ENCODE measurements around the gene MNAT1.
A peak's percentile ranks its signal among the peaks of the same experiment; 100 is the strongest.

Gene MNAT1

DNA sequence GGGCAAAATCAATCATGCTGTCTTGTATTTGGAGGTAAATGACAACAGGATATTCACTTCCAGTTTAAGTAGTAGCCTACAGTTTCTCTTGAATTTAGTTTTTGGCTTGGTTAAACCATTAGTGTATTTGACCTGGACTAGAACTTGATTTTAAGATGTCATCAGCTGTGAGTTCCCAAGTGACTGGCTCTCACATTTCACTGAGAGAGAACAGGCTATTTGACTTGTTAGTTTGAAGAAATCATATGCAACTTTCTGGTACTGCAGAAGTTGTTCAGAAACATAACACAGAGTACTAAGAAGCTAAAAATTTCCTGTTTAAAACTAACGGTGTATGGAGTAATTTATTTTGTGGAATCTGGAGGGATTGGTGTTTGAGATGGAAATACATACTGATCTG is 22.3 kb downstream of the MNAT1 start:
- Histone ChIP-seq H3K79me2 (ENCODE audit: insufficient read depth, low read length) (peaks cover 60% of the 10 kb centered on the region), H4K20me1 (ENCODE audit: insufficient read depth, low read length) (peaks cover 44% of the 10 kb centered on the region), H3K27me3 (ENCODE audit: insufficient read depth, low read length, poor library complexity) (no peaks in the 10 kb centered on the region), H3K9ac (ENCODE audit: low read depth, low read length) (no peak overlapping the region), H3K27ac (ENCODE audit: low read length) (no peak overlapping the region), H2AFZ (ENCODE audit: low read depth, low read length) (no peak overlapping the region), H3K4me2 (ENCODE audit: insufficient read depth, low read length) (no peak overlapping the region), H3K9me3 (ENCODE audit: insufficient read depth, low read length, severe bottlenecking) (no peaks in the 10 kb centered on the region), H3K36me3 (ENCODE audit: insufficient read depth, low read length) (no peaks in the 10 kb centered on the region), H3K4me1 (ENCODE audit: insufficient read depth, low read length) (peaks cover 50% of the 10 kb centered on the region), H3K4me3 (ENCODE audit: low read depth in 1 of 2, low read length in 2 of 2) (no peak overlapping the region)
- ATAC-seq (ENCODE audit: insufficient read depth, low read depth) (no peak), DNase-seq (no peak)
- TF ChIP-seq, protein P1, sequence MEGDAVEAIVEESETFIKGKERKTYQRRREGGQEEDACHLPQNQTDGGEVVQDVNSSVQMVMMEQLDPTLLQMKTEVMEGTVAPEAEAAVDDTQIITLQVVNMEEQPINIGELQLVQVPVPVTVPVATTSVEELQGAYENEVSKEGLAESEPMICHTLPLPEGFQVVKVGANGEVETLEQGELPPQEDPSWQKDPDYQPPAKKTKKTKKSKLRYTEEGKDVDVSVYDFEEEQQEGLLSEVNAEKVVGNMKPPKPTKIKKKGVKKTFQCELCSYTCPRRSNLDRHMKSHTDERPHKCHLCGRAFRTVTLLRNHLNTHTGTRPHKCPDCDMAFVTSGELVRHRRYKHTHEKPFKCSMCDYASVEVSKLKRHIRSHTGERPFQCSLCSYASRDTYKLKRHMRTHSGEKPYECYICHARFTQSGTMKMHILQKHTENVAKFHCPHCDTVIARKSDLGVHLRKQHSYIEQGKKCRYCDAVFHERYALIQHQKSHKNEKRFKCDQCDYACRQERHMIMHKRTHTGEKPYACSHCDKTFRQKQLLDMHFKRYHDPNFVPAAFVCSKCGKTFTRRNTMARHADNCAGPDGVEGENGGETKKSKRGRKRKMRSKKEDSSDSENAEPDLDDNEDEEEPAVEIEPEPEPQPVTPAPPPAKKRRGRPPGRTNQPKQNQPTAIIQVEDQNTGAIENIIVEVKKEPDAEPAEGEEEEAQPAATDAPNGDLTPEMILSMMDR (IDR thresholded peaks at IDR 0.05; ENCODE audit: borderline replicate concordance, extremely low read depth, low read length, poor library complexity, severe bottlenecking): no peak
- TF ChIP-seq EZH2 (IDR thresholded peaks at IDR 0.05; ENCODE audit: borderline replicate concordance, low read depth, low read length, severe bottlenecking): no peak

DNA sequence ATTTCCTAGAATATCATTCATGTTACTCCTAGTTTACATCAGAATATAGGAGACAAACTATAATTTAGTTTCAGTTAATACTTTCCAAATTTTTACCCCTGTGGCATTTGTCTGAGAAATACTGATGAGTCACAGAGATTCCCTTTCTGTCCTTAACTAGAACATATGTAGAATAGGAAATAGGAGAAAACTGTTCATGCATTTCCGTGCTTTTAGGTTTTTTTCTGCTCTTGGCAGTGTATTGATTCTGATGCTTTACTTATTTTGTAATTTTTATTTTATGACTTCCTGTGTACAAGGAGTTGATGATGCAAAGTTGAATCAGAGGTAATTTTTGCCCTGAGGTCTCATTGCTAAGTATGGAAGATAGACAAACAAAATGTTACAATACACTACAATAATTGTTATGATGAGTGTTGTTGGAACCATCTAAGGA is 23.0 kb downstream of the MNAT1 start:
- Histone ChIP-seq H3K27ac (ENCODE audit: low read length) (no peak overlapping the region), H2AFZ (ENCODE audit: low read depth, low read length) (no peak overlapping the region), H3K79me2 (ENCODE audit: insufficient read depth, low read length) (peaks cover 61% of the 10 kb centered on the region), H3K9ac (ENCODE audit: low read depth, low read length) (no peak overlapping the region), H3K4me3 (ENCODE audit: low read depth in 1 of 2, low read length in 2 of 2) (no peak overlapping the region), H3K27me3 (ENCODE audit: insufficient read depth, low read length, poor library complexity) (no peaks in the 10 kb centered on the region), H3K36me3 (ENCODE audit: insufficient read depth, low read length) (no peaks in the 10 kb centered on the region), H4K20me1 (ENCODE audit: insufficient read depth, low read length) (peaks cover 43% of the 10 kb centered on the region), H3K4me1 (ENCODE audit: insufficient read depth, low read length) (peaks cover 43% of the 10 kb centered on the region), H3K9me3 (ENCODE audit: insufficient read depth, low read length, severe bottlenecking) (no peaks in the 10 kb centered on the region), H3K4me2 (ENCODE audit: insufficient read depth, low read length) (no peak overlapping the region)
- TF ChIP-seq EZH2 (IDR thresholded peaks at IDR 0.05; ENCODE audit: borderline replicate concordance, low read depth, low read length, severe bottlenecking): no peak
- TF ChIP-seq, protein P1 (IDR thresholded peaks at IDR 0.05; ENCODE audit: borderline replicate concordance, extremely low read depth, low read length, poor library complexity, severe bottlenecking): no peak
- DNase-seq: no peak
- ATAC-seq (ENCODE audit: insufficient read depth, low read depth): no peak

DNA sequence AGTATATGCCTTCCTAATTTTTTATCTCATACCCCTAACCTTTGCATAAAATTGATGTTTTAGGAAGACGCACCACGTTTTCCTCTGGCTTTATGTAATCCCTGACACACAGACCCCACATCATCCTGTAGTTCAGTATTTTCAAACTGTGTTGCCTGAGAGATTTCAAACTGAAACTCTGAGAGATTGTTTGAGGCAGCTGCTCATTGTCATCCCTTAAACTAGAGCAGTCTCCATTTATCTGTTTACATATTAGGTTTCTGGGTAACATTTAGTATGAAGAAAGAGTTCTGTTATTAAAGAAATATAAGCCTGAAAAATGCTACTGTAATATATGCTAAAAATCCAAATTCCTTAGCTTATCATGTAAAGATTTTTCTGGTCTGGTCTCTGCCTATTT is 24.3 kb downstream of the MNAT1 start:
- H3K36me3 ChIP-seq (ENCODE audit: insufficient read depth, low read length): no peaks in the 10 kb centered on the region
- TF ChIP-seq, protein P1 (IDR thresholded peaks at IDR 0.05; ENCODE audit: borderline replicate concordance, extremely low read depth, low read length, poor library complexity, severe bottlenecking): no peak
- TF ChIP-seq EZH2 (IDR thresholded peaks at IDR 0.05; ENCODE audit: borderline replicate concordance, low read depth, low read length, severe bottlenecking): no peak
- H4K20me1 ChIP-seq (ENCODE audit: insufficient read depth, low read length): peaks cover 38% of the 10 kb centered on the region; the same call in 1 of the 2 replicates
- no peak for DNase-seq
- no peak overlapping the region for H3K4me2 ChIP-seq (ENCODE audit: insufficient read depth, low read length)
- no peak overlapping the region for H3K4me3 ChIP-seq (ENCODE audit: low read depth in 1 of 2, low read length in 2 of 2)
- no peak overlapping the region for H2AFZ ChIP-seq (ENCODE audit: low read depth, low read length)
- H3K79me2 ChIP-seq (ENCODE audit: insufficient read depth, low read length): peaks cover 67% of the 10 kb centered on the region
- no peaks in the 10 kb centered on the region for H3K27me3 ChIP-seq (ENCODE audit: insufficient read depth, low read length, poor library complexity)
- no peak overlapping the region for H3K9ac ChIP-seq (ENCODE audit: low read depth, low read length)
- no peaks in the 10 kb centered on the region for H3K9me3 ChIP-seq (ENCODE audit: insufficient read depth, low read length, severe bottlenecking)
- peaks cover 30% of the 10 kb centered on the region for H3K4me1 ChIP-seq (ENCODE audit: insufficient read depth, low read length)
- no peak overlapping the region for H3K27ac ChIP-seq (ENCODE audit: low read length)
- peak; percentile 24; the same call in 1 of the 3 replicates for ATAC-seq (ENCODE audit: insufficient read depth, low read depth)

DNA sequence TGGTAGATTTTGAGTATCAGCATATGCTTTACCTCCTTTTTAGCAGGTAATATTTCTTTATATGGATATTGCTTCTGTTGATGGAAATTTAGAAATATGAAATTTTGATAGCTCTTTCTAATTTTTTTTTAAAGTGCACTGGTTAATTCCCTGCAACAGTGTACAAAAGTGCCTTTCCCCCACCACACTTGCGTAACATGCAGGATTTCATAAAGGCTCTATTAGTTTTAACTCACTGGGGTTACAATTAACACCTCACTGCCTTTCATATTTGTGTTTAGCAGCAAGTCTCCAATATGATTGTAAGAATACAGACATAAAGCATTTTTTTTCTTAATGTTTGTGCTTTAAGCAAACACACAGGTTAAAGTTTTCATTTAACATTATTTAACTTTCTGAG is 25.6 kb downstream of the MNAT1 start:
- peaks cover 44% of the 10 kb centered on the region for H4K20me1 ChIP-seq (ENCODE audit: insufficient read depth, low read length)
- H3K4me3 ChIP-seq (ENCODE audit: low read depth in 1 of 2, low read length in 2 of 2): no peak overlapping the region
- H3K9me3 ChIP-seq (ENCODE audit: insufficient read depth, low read length, severe bottlenecking): no peaks in the 10 kb centered on the region
- no peak overlapping the region for H2AFZ ChIP-seq (ENCODE audit: low read depth, low read length)
- TF ChIP-seq, protein P1 (IDR thresholded peaks at IDR 0.05; ENCODE audit: borderline replicate concordance, extremely low read depth, low read length, poor library complexity, severe bottlenecking): no peak
- TF ChIP-seq EZH2 (IDR thresholded peaks at IDR 0.05; ENCODE audit: borderline replicate concordance, low read depth, low read length, severe bottlenecking): no peak
- no peaks in the 10 kb centered on the region for H3K27me3 ChIP-seq (ENCODE audit: insufficient read depth, low read length, poor library complexity)
- H3K27ac ChIP-seq (ENCODE audit: low read length): no peak overlapping the region
- H3K9ac ChIP-seq (ENCODE audit: low read depth, low read length): no peak overlapping the region
- H3K4me2 ChIP-seq (ENCODE audit: insufficient read depth, low read length): no peak overlapping the region
- no peak for ATAC-seq (ENCODE audit: insufficient read depth, low read depth)
- no peak for DNase-seq
- H3K79me2 ChIP-seq (ENCODE audit: insufficient read depth, low read length): peaks cover 70% of the 10 kb centered on the region
- H3K4me1 ChIP-seq (ENCODE audit: insufficient read depth, low read length): peaks cover 19% of the 10 kb centered on the region
- H3K36me3 ChIP-seq (ENCODE audit: insufficient read depth, low read length): no peaks in the 10 kb centered on the region
